SW480 (cell line): ENCODE data around the gene CCDC80.
"Not testable (repeated sequence)": the region's sequence is repeated elsewhere in the genome, so short reads cannot be mapped to it uniquely, and the experiment has no call there.

Experiments used
- DNase-seq: peaks from one replicate; pipeline ENCODE4 v3.0.0-alpha.2; 2016; ENCODE audit warnings: low spot score

CCDC80 gene

DNA sequence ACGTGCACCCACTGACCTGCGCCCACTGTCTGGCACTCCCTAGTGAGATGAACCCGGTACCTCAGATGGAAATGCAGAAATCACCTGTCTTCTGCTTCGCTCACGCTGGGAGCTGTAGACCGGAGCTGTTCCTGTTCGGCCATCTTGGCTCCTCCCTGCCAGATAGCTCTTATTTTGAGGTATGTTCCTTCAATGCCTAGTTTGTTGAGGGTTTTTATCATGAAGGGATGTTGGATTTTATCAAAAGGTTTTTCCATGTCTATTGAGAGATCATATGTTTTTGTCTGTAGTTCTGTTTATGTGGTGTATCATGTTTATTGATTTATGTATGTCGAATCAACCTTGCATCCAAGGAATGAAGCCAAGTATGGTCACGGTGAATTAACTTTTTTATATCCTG lies 24.1 kb upstream of the CCDC80 start:
- DNase-seq: not testable (repeated sequence)

- DNase-seq: no peak
Measured at GRCh38 chr3:112656043-112656442, 15.1 kb upstream of the CCDC80 start.

GRCh38 chr3:112654979-112655378 lies 14.0 kb upstream of the CCDC80 start:
- DNase-seq: no peak

- no peak for DNase-seq
Measured at GRCh38 chr3:112654492-112654891, 13.5 kb upstream of the CCDC80 start.

DNA sequence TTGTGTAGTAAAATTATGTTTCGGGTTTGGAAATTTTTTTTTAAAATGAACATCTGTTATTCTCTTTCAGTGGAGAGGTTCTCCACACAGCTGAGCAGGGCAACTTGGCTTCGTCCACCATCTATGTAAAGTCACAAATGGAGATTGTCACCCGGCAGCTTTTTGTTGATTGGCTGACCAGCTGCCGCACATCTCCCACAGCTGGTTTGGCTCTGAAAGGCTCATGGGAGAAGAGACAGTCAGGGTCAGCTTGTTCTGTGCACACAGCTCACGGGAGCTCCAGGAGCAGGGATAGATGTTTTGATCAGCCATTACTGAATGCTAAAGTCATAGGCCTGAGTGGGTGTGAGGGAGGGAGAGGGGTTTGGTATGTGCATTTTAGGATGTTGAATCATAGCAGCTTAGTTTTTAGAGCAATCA lies 12.9 kb upstream of the CCDC80 start:
- no peak for DNase-seq

DNA sequence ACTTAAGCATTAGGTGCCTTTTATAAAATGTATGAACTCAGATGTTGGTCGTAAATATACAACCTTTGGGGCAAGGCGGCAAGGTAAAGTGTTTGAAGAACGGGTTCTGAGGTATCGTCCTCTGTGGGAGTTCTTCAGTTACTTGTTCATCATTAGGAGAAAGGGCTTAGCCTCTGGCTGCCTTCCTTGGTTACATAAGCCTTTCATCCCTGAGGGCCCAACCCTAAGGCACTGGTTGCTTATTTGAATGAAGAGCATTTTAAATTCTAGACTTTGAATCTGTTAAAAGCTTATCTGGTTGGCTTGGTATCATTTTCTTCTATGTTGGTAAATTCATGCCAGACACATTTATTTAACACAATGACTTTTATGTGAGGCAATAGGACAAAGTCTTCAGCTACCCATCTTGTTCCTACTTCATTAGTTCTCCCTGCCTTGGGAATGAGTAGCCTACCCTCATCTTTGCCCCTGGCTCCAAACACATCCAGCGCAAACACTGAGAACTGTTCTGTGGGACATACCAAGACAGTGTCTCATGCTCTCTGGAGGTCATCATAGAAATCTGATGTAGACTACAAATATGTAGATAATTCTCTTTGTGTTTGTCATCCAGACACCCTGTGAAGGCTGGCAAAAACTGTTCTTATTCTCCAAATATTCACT lies 12.4 kb upstream of the CCDC80 start:
- no peak for DNase-seq

GRCh38 chr3:112651516-112651915 lies 10.6 kb upstream of the CCDC80 start:
- no peak for DNase-seq

DNA sequence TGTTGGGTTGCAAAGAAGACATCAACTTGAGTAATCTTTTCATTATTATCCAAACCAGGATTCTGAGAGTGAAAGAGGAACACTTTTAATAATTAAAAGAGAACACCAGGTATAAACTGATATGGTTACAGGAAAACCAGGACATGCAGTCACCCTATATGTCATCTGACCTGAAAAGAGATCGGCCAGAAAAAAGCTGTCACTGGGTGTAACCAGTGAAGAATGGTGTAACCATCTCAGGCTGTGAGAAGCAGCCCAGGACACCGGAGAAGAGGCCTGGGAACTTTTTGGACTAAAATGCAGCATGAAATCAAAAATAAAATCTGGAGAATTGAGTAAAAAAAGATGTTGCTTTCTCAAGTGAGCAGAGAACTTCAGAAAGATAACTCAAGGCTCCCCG lies 10.1 kb upstream of the CCDC80 start:
- no peak for DNase-seq

- DNase-seq: no peak
Measured at GRCh38 chr3:112650482-112650881, 9.5 kb upstream of the CCDC80 start.

DNA sequence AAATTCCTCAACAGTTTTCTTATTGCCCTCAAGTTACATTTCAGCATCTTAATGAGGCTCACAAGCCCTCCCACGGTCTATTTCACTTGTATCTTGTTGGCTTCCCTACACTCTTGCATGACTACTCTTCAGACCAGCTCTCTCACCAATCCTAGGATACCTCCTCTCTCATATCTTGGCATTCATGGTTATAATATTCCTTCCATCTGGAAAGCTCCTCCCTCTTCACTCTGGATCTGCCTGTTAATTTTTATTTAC lies 8.5 kb upstream of the CCDC80 start:
- no peak for DNase-seq

- DNase-seq: peak; percentile 78
Measured at GRCh38 chr3:112647122-112647521, 6.2 kb upstream of the CCDC80 start.

GRCh38 chr3:112646623-112647022 lies 5.7 kb upstream of the CCDC80 start:
- DNase-seq: peak; percentile 84

- DNase-seq: no peak
Measured at GRCh38 chr3:112644453-112644852, 3.5 kb upstream of the CCDC80 start.

GRCh38 chr3:112643621-112644240 lies 2.8 kb upstream of the CCDC80 start:
- no peak for DNase-seq

DNA sequence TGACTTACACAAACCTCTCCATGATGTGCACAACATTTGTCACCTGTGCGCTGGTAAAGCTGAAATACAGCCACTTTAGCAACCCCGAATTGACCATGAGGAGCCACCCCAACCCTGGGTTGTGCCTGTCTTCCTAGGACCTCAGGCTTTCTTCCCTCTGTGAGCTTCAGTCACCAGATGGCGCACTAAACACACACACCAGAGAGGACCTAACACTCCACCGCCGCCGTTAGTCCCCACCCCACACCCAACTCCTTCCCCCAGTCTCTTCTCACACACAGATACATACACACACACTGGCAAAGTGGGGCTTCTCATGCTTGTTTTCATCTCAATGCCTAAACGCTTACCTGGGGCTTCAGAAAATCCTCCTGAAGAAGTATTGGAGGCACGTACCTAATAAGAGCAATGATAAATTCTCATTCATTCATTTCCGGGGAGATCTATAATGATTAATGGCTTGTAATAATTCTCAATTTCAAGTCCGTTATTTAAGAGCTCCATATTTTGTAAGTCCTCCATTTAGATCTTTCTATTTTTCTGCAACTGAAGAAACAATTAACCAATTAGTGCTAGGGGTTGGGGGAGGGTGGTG lies 2.1 kb upstream of the CCDC80 start:
- DNase-seq: peak; percentile 89

DNA sequence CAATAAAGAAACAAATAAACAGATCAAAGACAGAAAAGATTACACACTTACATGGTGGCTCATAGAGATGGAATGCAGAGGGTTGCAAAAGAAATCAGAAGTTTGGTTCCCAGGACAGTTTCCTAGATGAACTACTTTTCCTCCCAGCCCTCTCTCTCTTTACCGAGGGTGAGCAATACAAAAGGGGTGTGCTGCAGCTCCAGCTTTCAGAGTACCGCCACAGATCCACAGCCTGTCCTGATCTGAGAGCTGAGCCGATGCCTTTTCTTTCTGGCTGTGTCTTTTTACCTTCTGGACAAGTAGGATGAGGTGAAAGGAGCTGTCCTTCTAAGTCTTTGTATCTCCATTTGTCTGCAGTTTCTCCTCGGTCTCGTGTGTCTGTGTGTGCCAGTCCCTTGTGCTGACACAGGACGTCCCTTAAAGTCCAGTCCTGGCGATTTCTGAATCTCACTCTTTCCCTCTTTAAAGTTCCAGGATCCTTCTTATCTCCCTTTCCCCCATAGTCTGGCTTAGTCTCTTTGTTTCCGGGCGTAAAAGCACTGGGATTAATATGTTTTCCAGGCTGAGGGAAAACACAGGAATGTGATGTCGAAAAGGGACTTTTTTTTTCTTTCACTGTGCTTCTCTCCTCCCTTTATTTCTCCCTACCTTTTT lies 540 bp downstream of the CCDC80 start:
- DNase-seq: peak; percentile 50

DNA sequence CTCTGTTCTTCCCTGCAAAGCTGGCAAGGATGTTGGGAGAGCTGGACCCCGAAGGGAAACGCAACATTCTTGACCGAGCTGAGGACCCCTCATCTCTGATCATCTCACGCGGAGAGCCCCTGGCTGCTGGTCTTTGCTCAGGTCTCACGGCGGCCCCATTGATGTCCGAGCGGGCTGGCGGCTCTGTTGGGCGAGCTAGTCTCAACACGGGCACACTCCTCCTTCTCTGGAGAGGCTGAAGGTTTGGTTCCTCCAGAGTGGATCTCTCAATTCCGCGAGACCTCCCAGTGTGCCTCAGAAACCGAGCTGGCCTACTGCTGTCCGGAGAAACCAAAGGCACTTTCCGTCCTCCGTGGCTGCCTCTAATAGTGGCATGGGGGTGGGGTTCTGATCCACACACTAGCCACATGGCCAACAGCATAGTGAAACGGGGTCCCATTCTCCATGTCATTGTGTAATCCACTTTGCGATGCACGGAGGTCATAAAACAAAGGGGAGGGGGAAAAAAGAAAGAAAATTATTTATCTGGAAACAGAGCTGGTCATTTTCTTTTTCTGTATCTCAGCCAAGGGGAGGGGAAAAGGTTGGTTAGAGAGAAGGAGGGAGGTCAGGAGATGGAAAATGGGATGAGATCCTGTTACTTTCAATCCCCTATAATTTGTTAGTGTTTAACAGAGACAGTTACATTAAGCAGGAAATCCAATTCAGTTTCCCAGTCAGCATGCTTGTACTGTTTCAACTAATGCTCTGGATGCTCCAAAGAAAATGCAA lies 1.3 kb downstream of the CCDC80 start:
- DNase-seq: no peak

GRCh38 chr3:112638327-112639020 lies 2.5 kb downstream of the CCDC80 start:
- no peak for DNase-seq

DNA sequence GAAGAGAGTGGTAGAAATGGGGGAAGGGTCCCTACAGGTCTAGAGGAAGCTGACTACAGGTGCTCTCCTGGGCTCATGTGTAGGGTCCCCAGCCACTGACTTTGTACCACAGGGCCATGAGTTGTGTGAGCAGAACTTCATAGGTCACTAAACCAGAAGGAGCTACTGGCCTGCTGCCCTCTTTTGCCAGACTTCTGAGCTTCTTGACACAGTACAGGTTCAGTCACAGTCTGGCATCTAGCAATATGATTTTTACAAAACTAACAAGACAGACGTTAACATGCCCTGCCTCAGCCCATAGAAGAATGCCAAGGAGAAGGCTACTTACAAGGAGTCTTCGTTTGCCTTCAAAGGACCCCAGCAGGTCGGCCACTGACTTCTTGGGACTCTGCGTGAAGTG lies 3.2 kb downstream of the CCDC80 start:
- DNase-seq: no peak

GRCh38 chr3:112635674-112636073 lies 5.3 kb downstream of the CCDC80 start:
- no peak for DNase-seq

- DNase-seq: no peak
Measured at GRCh38 chr3:112634786-112635541, 6.0 kb downstream of the CCDC80 start.
